SKM-1 (cell line): ENCODE results near the gene DMRTB1.

Source experiments
- DNase-seq: peaks from one replicate; lab custom pipeline; 2025; ENCODE audit not compliant: unreplicated experiment; lab: John Stamatoyannopoulos, UW

Gene DMRTB1

GRCh38 chr1:53507116-53507820 is 48.1 kb downstream of the DMRTB1 start:
- no peak for DNase-seq

DNA sequence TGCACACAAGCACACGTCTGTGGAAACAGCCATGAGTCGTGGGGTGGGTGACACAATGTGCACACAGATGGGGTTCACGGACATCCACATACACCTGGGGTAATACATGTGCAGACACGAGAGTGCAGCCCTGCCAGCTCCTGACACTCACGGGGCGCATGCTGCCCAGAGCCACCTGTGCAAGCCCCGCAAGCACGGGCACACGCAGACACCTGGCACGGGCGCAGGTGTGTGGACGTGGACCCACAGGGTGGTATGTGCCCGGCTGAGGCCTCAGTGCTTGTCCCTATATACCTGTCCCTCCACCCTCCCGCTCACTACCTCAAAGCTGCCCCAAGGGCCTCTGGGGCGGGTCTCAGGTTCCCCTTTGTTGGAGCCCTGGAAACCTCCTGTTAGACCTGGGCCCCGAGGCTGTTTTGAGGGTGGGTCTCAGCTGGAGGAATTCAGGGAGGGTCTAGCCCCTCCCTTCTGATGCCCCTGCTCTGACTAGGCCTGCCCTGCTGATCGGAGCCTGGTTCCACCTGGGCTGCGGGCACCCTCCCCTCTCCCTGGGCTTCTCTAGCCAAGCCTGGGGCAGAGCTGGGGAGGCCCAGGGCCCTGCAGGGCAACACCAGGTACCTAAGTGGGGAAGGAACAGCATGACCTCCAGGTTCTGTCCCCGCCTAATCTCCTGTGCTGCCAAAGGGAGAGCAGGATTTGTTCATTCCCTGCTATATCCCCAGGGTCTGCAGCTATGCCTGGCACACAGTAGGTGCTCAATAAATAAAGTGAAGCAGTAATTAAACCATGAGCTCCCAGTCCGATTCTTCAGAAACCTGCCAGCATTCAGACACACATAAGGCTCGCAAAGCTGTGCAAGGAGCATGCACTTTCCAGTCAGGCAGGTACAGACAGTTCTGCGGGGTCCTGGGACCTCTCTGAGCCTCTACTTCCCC is 49.1 kb downstream of the DMRTB1 start:
- no peak for DNase-seq

DNA sequence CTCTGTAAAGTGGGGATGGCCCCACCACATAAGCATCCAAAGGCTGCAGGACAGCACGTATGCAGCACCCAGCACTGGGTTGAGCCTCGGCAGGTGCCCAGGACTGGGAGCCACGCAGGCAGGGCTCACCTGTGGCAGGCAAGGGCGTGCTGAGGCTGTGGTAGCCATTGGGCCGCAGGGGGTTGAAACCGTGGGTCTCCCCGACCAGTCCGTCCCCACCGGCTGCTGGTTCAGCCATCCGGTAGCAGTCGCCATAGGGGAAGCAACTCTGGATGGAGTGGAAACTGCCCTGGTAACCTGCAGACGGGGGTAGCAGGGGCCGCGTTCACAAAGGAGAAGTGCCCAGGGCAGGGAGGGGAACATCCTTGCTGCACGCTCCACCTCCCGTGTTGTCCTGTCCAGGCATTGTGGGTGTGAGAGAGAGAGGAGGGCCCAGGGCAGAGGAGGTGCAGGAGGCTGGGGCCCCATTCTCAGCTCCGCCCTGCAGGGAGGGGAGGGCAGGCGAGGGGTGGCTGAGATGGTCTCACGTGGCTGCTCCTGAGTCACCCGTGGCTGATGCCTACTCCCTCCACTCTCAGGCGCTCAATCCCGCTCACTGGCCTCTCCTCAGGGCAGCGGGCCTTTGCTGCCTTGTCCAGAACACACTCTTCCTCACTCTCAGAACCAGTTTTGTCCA is 49.9 kb downstream of the DMRTB1 start:
- DNase-seq, result no peak

- no peak for DNase-seq
These were observed 50.6 kb downstream of the DMRTB1 start for GRCh38 chr1:53509775-53510174.

GRCh38 chr1:53510215-53510614 is 51.0 kb downstream of the DMRTB1 start:
- no peak for DNase-seq

DNA sequence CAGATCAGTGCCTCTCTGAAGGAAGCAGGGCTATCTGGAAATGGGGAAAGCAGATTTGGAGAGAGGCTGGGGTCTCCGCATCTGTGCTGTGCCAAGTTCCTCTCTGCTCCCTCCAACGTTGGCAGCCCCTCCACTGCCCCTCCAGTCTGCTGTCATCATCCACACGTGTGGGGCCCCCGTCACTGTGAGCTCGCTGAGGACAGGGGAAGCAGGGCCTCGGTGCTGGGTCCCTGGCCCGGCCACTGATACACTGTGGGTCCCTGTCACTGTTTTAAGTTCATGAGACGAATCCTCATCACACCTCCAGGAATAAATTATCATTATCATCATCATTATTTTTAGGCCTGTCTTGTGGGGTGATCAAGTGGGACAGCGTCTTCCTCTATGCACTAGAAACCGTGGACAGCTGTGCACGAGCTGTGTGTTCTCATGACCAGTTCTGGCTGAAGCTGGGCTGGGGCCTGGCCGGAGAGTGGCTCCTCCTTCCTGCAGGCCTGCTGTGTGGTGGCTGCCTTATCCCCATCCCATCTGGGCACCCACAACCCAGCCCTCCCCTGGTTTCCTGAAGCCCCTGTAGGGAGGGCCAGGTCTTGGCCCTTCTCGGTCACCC is 52.2 kb downstream of the DMRTB1 start:
- DNase-seq, result no peak

- DNase-seq, result no peak
These were observed 53.0 kb downstream of the DMRTB1 start for GRCh38 chr1:53511933-53512806.

- no peak for DNase-seq
These were observed 53.9 kb downstream of the DMRTB1 start for GRCh38 chr1:53512807-53513755.

GRCh38 chr1:53513846-53514245 is 54.6 kb downstream of the DMRTB1 start:
- no peak for DNase-seq

- DNase-seq, result no peak
These were observed 55.2 kb downstream of the DMRTB1 start for GRCh38 chr1:53514436-53514835.

DNA sequence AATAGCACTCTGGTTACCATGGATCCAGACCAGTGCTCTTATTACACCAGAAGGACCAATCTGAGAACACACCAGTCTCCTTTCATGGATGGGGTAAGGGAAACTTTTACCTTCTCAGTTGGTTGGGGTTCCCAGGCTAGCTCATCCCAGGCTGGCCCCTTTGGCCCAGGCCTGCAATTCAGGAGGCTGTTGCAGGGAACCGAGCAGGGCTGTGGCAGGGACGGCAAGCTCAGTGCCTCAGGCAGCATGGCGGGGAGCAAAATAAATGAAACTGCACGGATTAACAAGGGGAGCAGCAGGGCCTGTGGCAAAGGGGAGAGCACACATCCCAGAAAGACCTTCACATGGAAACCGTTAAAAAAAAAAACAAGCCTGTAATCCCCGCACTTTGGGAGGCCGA is 57.0 kb downstream of the DMRTB1 start:
- no peak for DNase-seq
